ENCODE data around the gene FSIP1. TPM values are rescaled to one million over a fixed set of nuclear protein-coding genes. Genes with fewer than 3 reads are reported as not detected.

FSIP1 gene
- total RNA-seq, 1 experiment from 2014 or later: 0.61 TPM

GRCh38 chr15:39657668-39658067 is 125.0 kb downstream of the FSIP1 start (continued):
- TF ChIP-seq USF2 (CRISPR knock-in tag; IDR thresholded peaks at IDR 0.05) (no peak), HMGA2 (CRISPR knock-in tag; IDR thresholded peaks at IDR 0.05) (no peak), SOX15 (CRISPR knock-in tag; IDR thresholded peaks at IDR 0.05) (no peak)

DNA sequence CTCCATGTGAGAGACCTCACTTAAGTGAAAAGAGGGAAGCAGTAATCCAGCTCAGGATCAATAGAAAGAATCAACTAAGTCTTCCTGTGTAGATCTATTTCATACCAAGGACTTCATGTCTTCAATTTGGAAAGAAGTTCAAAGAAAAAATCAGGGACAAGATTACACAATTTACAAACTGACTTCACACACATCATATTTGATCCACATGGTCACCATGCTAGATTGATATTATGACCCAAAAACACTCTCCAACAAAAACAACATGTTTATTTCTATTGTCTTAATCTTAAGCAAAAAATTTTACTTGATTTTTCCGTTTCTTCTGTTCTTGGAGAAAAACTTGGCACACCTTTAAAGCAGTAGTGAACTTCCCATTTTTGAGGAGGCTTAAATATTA is 125.5 kb downstream of the FSIP1 start:
- Mint-ChIP-seq H3K9me3 (peaks cover 14% of the 10 kb centered on the region), H3K4me1 (peaks cover 3% of the 10 kb centered on the region; the same call in 1 of the 2 replicates), H3K27ac (no peak overlapping the region), H3K27me3 (ENCODE audit: low read depth) (no peaks in the 10 kb centered on the region), H3K4me3 (no peak overlapping the region), H3K36me3 (peaks cover 5% of the 10 kb centered on the region)
- ATAC-seq: no peak
- CTCF ChIA-PET: no interaction called here
- TF ChIP-seq, protein P1, sequence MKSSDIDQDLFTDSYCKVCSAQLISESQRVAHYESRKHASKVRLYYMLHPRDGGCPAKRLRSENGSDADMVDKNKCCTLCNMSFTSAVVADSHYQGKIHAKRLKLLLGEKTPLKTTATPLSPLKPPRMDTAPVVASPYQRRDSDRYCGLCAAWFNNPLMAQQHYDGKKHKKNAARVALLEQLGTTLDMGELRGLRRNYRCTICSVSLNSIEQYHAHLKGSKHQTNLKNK (CRISPR knock-in tag; IDR thresholded peaks at IDR 0.05): no peak
- TF ChIP-seq TCF7 (CRISPR knock-in tag; IDR thresholded peaks at IDR 0.05; ENCODE audit: low read depth) (no peak), ERG (CRISPR knock-in tag; IDR thresholded peaks at IDR 0.05) (no peak), ZNF423 (CRISPR knock-in tag; IDR thresholded peaks at IDR 0.05) (no peak), ESRRA (CRISPR knock-in tag; IDR thresholded peaks at IDR 0.05; ENCODE audit: borderline replicate concordance) (no peak), ZNF671 (CRISPR knock-in tag; IDR thresholded peaks at IDR 0.05) (no peak), JAZF1 (CRISPR knock-in tag; IDR thresholded peaks at IDR 0.05) (no peak)
- POLR2A ChIA-PET: no interaction called here
- DNase-seq (ENCODE audit: low spot score): no peak

DNA sequence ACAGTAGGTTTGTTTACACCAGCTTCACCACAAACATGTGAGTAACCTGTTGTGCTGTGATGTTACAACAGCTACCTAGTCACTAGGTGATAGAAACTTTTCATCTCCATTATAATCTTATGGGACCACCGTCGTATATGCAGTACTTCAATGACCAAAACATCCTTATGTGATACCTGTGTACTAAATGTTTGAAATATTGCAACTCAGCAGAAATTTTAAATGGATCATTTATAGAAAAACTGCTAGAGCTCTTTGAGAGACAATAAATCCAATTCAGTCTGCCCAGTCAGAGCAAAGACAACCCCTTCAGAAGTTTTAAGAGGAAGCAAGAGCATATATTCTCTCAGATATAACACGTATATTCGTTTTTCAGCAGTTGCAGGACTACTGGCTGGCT is 128.3 kb downstream of the FSIP1 start:
- POLR2A ChIA-PET: no interaction called here
- no peaks in the 10 kb centered on the region for H3K27me3 Mint-ChIP-seq (ENCODE audit: low read depth)

More for the DNA sequence above, 128.3 kb downstream of the FSIP1 start:
- DNase-seq (ENCODE audit: low spot score) (no peak), ATAC-seq (no peak)
- Mint-ChIP-seq H3K4me3 (no peak overlapping the region), H3K4me1 (peaks cover 3% of the 10 kb centered on the region; the same call in 1 of the 2 replicates), H3K9me3 (peaks cover 10% of the 10 kb centered on the region), H3K27ac (no peak overlapping the region), H3K36me3 (peaks cover 5% of the 10 kb centered on the region)
- CTCF ChIA-PET: interaction anchor here (2.8 kb wide), 1 partner anchor 103 kb away, joined by 14 read pairs; no protein-coding TSS in a partner anchor
- TF ChIP-seq E2F5 (CRISPR knock-in tag; IDR thresholded peaks at IDR 0.05) (no peak), PRDM15 (CRISPR knock-in tag; IDR thresholded peaks at IDR 0.05) (no peak), ZNF232 (CRISPR knock-in tag; IDR thresholded peaks at IDR 0.05) (no peak), ZBTB21 (CRISPR knock-in tag; IDR thresholded peaks at IDR 0.05; ENCODE audit: borderline replicate concordance) (no peak)
